Breast epithelium (tissue), 4 donors: ENCODE results near the gene DHX35. TPM values are rescaled to one million over a fixed set of nuclear protein-coding genes. Genes with fewer than 3 reads are reported as not detected.

Experiments used
- DNase-seq, 2 donors: peaks; one replicate each; pipeline ENCODE4 v3.0.0-alpha.2; 2019; ENCODE audit warnings: low spot score in 2 of 2
- H3K27ac ChIP-seq, 2 donors: fragments of 200-600 bp; sonication (generic) in 1 of 2; one replicate each; pipeline ENCODE4 v1.5.1; 2016 to 2019; ENCODE audit warnings: mild to moderate bottlenecking in 1 of 2
- H3K27me3 ChIP-seq, 2 donors: fragments of 200-600 bp; sonication (generic) in 1 of 2; one replicate each; pipeline versions ENCODE4 v1.5.1 to v1.6.0; 2017 to 2019; ENCODE audit warnings: control low read depth in 1 of 2, mild to moderate bottlenecking in 1 of 2
- H3K36me3 ChIP-seq: fragments of 200-600 bp; one replicate; pipeline ENCODE4 v1.5.1; 2019
- H3K4me1 ChIP-seq, 2 donors: fragments of 200-600 bp; sonication (generic); one replicate each; pipeline ENCODE4 v1.5.1; 2016 to 2019; ENCODE audit warnings: control low read depth in 1 of 2
- H3K4me3 ChIP-seq, 3 donors: fragments of 200-600 bp; sonication (generic); 1 replicate in 2 of 3; 2 replicates in 1 of 3; pipeline ENCODE4 v1.5.1; 2016 to 2019; ENCODE audit warnings: mild to moderate bottlenecking in 3 of 3, moderate library complexity in 2 of 3
- H3K9me3 ChIP-seq, 2 donors: fragments of 200-600 bp; sonication (generic) in 1 of 2; one replicate each; pipeline ENCODE4 v1.5.1; 2016 to 2019; ENCODE audit warnings: control low read depth in 1 of 2
- POLR2A ChIP-seq: fragments of 450-650 bp; IDR thresholded peaks from one replicate; pipeline ENCODE4 v1.6.1; 2016; ENCODE audit warnings: antibody characterized with exemption, mild to moderate bottlenecking, moderate library complexity
- POLR2AphosphoS5 ChIP-seq, 3 donors: sonication (generic); formaldehyde crosslinking; IDR thresholded peaks; one replicate each; pipeline ENCODE4 v1.6.1; 2017; ENCODE audit warnings: antibody characterized with exemption in 3 of 3
- intact Hi-C: fragments of 100-400 bp; cut with DNase I; formaldehyde crosslinking; loops from one replicate; pipeline ENCODE4 v1.15.1; 2023; ENCODE audit warnings: low total_unique reads
- total RNA-seq, 3 donors: library from RNA; depleted of rRNA; stranded (reverse); fragments of >200 nt; gene quantifications; one replicate each; pipeline ENCODE4 v1.1.0, GENCODE V29; 2016
- TF ChIP-seq, protein P1 (sequence below), 3 donors: fragments of 450-650 bp; IDR thresholded peaks; one replicate each; pipeline ENCODE4 v1.5.1; 2016 to 2017; ENCODE audit warnings: antibody characterized with exemption in 3 of 3, mild to moderate bottlenecking in 3 of 3, moderate library complexity in 3 of 3

The DHX35 gene
- total RNA-seq, 3 donors from 2014 or later: 11.0 to 20.3 (median 20.1) TPM

GRCh38 chr20:39019805-39020325 lies 57.7 kb downstream of the DHX35 start:
- no peak overlapping the region for H3K4me3 ChIP-seq

DNA sequence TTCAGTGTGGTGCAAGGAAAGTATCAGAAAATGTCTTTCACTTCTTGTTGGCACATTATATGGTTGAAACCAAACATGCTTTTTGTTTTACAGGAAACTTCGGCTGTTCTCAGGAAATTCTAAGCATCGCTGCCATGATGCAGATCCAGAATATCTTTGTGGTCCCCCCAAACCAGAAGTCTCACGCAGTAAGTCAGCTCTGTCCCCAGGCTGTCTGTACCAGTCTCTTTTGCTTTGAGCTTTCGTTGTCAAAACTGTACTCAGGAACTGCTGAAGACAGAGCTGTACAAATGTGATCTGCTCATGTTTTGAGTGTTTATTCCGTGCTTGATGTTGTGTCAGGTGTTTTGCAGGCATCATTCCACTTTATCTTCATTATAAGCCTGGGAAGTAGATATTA lies 59.6 kb downstream of the DHX35 start:
- Histone ChIP-seq H3K27me3 (no peaks in the 10 kb centered on the region), H3K36me3 (peaks cover 6% of the 10 kb centered on the region)
- intact Hi-C loops: no loop called here

More at GRCh38 chr20:39019805-39020325, 57.7 kb downstream of the DHX35 start:
- no peak for DNase-seq
- peaks cover 6% of the 10 kb centered on the region for H3K36me3 ChIP-seq
- H3K9me3 ChIP-seq: no peaks in the 10 kb centered on the region
- intact Hi-C loops: no loop called here
- no peak overlapping the region for H3K27ac ChIP-seq
- no peaks in the 10 kb centered on the region for H3K4me1 ChIP-seq
- TF ChIP-seq, protein P1, sequence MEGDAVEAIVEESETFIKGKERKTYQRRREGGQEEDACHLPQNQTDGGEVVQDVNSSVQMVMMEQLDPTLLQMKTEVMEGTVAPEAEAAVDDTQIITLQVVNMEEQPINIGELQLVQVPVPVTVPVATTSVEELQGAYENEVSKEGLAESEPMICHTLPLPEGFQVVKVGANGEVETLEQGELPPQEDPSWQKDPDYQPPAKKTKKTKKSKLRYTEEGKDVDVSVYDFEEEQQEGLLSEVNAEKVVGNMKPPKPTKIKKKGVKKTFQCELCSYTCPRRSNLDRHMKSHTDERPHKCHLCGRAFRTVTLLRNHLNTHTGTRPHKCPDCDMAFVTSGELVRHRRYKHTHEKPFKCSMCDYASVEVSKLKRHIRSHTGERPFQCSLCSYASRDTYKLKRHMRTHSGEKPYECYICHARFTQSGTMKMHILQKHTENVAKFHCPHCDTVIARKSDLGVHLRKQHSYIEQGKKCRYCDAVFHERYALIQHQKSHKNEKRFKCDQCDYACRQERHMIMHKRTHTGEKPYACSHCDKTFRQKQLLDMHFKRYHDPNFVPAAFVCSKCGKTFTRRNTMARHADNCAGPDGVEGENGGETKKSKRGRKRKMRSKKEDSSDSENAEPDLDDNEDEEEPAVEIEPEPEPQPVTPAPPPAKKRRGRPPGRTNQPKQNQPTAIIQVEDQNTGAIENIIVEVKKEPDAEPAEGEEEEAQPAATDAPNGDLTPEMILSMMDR (IDR thresholded peaks at IDR 0.05): no peak
- no peak for TF ChIP-seq POLR2A
- no peaks in the 10 kb centered on the region for H3K27me3 ChIP-seq

DNA sequence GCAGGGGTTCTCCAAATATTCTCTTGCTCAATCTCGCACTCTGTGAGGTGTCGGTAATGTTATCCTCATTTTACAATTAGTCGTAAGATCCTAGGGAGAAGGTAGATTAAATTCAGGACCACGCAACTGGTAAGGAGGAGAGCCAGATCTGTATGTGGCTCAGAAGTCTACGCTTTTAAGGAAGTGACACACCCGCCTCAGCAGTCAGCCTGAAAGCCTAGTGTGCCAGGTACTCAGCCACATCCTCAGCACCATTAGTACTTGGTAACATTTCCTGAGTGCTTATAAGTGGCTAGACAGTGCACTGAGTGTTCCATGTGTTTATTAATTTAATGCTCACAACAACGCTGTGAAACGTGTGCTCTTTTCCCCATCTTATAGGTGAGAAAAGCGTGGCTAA lies 63.7 kb downstream of the DHX35 start:
- Histone ChIP-seq H3K27ac (no peak overlapping the region), H3K9me3 (no peaks in the 10 kb centered on the region), H3K4me3 (no peak overlapping the region), H3K36me3 (peaks cover 6% of the 10 kb centered on the region), H3K27me3 (no peaks in the 10 kb centered on the region), H3K4me1 (no peaks in the 10 kb centered on the region)
- no peak for TF ChIP-seq POLR2AphosphoS5 (IDR thresholded peaks at IDR 0.05)
- no peak for TF ChIP-seq POLR2A
- intact Hi-C loops: no loop called here
- no peak for DNase-seq

More for the DNA sequence above, 59.6 kb downstream of the DHX35 start:
- Histone ChIP-seq H3K4me3 (no peak overlapping the region), H3K4me1 (no peaks in the 10 kb centered on the region), H3K9me3 (no peaks in the 10 kb centered on the region), H3K27ac (no peak overlapping the region)
- no peak for DNase-seq
- TF ChIP-seq POLR2A: no peak
- no peak for TF ChIP-seq POLR2AphosphoS5 (IDR thresholded peaks at IDR 0.05)
- TF ChIP-seq, protein P1 (IDR thresholded peaks at IDR 0.05): no peak

DNA sequence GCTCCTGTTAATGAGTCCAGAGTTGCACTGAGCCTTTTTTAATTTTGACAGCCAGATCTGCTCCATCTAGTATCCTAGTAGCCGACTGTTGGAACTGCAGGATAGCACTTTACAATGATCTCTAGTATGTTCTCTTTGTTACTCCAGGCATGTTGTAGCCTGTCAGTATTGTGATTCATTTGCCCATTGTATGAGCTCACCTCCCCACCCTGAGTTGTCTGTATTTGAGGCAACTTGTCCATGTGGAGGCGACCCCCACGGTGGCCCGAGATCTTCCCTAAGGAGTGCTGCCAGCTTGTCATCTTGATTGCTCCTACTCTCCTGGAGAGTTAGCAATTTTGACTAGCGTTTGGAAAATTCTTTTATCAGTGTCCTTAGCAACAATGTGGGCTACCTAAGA lies 67.2 kb downstream of the DHX35 start:
- no peak overlapping the region for H3K4me3 ChIP-seq
- H3K27me3 ChIP-seq: no peaks in the 10 kb centered on the region
- no peaks in the 10 kb centered on the region for H3K36me3 ChIP-seq
- no peak for DNase-seq
- no peak for TF ChIP-seq POLR2AphosphoS5 (IDR thresholded peaks at IDR 0.05)
- TF ChIP-seq, protein P1 (IDR thresholded peaks at IDR 0.05): no peak
- no peak for TF ChIP-seq POLR2A
- H3K4me1 ChIP-seq: no peaks in the 10 kb centered on the region
- no peak overlapping the region for H3K27ac ChIP-seq
- H3K9me3 ChIP-seq: no peaks in the 10 kb centered on the region
- intact Hi-C loops: no loop called here

DNA sequence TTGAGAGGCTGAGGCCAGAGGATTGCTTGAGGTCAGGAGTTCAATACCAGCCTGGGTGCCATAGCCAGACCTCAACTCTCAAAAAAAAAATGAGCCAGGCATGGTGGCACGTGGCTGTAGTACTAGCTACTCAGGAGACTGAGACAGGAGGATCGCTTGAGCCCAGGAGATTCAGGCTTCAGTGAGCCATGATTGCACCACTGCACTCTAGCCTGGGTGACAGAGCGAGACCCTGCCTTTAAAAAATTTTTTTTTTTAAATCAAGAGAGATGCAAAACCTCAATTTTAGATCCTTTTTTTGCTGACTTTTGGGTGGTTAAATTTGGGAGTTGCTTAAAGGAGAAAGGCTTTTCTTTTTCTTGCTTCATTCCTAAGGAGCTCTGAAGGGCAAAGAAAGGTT lies 70.9 kb downstream of the DHX35 start:
- H3K27me3 ChIP-seq: no peaks in the 10 kb centered on the region
- no peak overlapping the region for H3K4me3 ChIP-seq
- H3K36me3 ChIP-seq: no peaks in the 10 kb centered on the region
- H3K27ac ChIP-seq: no peak overlapping the region
- TF ChIP-seq POLR2A (no peak), POLR2AphosphoS5 (IDR thresholded peaks at IDR 0.05) (no peak)
- TF ChIP-seq, protein P1 (IDR thresholded peaks at IDR 0.05): no peak
- intact Hi-C loops: no loop called here
- DNase-seq: no peak
- H3K9me3 ChIP-seq: no peaks in the 10 kb centered on the region
- H3K4me1 ChIP-seq: no peaks in the 10 kb centered on the region

DNA sequence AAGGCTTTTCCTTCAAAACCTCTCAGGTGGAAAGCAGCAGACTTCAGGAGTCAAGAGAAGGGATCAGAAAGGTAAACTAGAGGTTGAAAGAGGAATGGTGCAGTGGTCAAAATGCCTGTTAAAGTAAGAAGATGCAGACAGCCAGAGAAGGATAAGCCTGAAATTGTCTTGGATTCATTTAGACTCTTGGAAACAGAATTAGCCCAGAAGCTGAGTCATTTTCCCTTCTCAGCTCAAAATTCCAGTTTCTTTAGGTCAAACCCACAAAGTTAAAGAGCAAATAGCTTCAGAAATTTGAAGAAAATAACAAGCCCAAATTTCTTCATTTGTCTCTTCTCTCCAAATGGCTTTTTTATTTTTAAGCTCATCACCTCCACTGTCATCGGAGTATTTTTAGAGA lies 73.9 kb downstream of the DHX35 start:
- TF ChIP-seq POLR2AphosphoS5 (IDR thresholded peaks at IDR 0.05) (no peak), POLR2A (no peak)
- TF ChIP-seq, protein P1 (IDR thresholded peaks at IDR 0.05): no peak
- Histone ChIP-seq H3K27ac (no peak overlapping the region), H3K27me3 (no peaks in the 10 kb centered on the region), H3K4me3 (no peak overlapping the region), H3K36me3 (no peaks in the 10 kb centered on the region), H3K9me3 (no peaks in the 10 kb centered on the region), H3K4me1 (no peaks in the 10 kb centered on the region)
- DNase-seq: no peak
- intact Hi-C loops: no loop called here
